Fibroblast of gingiva (primary cell): ENCODE results near the gene PRRT1.
"Not testable (repeated sequence)": the region's sequence is repeated elsewhere in the genome, so short reads cannot be mapped to it uniquely, and the experiment has no call there.

ENCODE experiments used
- DNase-seq: peaks from one replicate; pipeline ENCODE4 v3.0.0-alpha.2; 2011; ENCODE audit warnings: low read depth

Gene PRRT1

DNA sequence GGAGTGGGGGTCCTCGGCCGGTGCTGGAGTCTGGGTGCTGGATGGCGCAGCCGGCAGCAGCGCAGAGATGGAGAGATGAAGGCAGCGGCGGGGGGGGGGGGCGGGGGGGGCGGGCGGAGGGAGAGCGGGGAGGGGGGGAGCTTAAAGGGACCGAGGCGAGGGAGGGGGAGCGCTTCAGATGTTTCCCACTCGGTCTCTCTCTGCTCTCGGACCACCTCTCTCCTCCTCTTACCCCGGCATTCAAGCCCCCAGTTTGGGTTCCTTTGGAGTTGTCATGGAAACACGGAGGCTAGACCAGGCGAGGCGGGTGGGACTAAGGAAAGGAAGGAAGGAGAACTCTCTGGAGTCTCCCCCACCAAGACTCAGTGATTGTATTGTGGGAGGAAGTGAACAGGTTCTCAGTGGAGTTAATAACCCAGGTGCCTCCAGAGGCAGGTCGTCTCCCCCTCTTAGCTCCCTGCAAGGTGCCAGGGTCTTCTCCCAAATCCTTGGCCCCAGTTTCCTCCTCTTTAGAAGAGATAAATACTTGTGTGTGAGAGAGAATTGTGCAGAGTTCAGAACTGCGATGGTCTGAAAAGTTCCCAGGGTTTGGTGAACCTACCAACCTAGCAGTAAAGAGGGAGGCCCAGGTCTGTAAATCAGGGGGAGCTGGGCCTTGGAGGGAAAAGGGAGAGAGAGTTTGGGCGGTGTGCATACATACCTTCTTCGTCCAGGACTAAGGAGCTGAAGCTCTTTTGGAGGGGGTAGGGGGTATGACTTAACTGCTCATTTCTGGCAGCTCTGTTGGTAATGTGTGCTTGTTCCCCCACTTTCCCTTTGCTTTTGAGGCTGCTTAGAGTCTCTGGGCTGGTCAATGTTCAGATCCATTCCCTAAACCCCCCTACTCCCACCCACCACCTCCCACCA lies at the start of gene PRRT1:
Gene PRRT1 (minus strand): TSS at position 77 of the 906 bp plus-strand sequence. CDS start 112 bp downstream, outside the sequence.
- no peak for DNase-seq

DNA sequence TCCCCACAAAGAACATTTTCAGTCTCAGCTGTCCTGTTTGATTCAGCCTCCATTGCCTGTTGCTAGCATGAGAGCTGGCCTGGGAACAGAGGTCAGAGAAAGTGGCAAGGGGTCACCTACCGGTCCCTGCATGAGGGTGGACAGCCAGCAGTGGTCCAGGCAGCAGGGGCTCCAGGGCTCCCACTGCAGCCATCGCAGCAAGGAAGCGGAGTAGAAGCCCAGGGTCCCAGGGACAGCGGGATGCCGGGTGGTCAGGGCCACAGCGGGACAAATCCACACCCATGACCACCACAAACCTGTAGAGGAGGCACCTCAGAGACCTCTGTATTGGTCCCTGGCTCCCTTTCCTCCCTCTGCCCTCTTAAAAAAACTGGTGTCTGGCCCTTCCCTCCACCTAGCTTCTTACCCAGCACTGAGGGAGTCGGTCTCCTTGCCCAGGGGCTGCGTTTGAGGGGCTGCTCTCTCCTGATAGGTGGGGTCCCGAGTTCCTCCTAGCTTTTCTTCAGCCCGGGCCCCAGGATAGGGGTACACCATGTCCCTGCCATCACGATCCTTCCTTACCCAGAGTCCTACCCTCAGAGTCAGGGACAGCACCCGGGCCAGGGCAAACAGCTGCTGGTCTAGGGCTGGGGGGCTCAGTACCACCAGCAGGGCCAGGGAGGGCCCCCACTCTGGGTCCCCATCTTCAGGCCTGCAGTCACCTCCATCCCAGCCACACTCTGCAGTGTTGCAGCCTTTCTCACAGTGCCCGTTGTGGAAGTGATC lies 49.2 kb upstream of the PRRT1 start:
- no peak for DNase-seq

DNA sequence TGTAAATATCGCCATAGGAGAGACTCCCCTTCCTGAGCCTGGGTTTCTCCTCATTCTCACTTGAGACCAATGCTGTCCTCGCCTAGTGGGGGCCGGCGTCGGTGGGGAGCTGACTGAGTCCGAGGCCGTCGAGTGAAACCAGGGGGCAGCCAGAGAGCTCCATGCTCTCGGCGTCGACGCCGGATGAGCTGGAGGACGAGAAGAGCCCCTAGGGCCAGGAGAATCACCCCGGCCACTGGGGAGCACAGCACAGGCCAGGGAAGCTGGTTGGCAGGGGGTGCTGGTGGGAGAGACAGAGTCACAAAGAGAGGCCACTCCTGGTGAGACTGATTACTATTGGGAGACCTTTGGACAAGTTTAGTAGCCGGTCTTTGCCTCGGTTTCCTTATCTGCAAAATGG lies 47.1 kb upstream of the PRRT1 start:
- no peak for DNase-seq

DNA sequence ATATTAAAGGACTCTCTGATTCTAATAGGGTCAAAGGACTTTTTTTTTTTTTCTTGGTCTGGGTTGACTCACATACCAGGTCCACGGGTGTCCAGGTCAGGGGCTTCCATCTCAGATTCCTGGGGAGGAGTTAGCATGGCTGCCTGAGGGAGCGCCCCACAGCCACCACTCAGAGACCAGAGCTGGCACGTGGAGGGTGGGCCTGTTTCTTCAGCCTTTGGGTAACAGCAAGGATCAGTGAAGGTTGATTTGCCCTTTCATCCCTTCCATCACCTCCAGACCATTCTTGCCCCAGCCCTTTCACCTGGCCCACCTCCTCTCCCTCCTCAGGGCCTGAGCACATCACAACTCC lies 46.6 kb upstream of the PRRT1 start:
- no peak for DNase-seq

DNA sequence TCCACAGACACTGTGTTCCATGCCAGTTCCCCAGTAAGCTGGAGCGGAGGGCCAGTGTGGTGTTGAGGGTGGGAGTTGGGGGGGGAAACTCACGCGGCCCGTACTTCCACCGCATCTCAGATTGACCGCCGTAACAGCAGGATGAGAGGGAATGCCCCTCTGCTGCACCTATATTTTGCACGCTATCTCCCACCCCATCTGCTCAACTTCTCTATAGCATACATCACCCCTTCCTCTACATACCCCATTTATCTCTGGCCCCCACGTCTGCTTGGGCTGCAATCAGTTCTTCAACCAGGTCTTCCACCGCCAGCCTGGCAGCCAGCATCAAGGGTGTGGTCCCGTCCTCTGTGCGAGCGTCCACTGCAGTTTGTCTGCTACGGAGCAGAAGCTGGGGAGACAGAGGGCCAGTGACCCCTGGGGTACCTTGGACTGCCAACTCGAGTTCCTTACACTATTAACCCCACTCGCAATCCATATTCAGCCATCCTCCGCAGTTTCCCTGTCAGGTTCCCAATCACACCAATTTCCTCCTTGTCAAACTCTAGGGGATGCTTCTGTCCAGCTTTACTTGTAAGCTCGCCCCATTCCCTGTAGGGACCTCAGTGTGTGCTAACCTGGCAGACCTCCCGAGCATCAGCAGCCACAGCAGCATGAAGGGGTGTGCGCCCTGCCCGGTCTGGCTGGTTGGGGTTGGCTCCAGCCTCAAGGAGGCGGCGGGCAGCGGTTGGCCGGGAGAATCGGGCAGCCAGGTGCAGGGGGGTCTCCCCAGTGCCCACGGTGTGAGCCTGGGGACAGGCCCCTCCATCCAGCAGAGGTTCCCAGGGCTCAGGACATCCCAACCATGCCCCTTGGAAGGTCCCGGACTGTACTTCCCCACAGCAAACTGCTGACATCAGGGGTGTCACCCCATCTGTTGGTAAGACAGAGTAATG lies 45.2 kb upstream of the PRRT1 start:
- DNase-seq = no peak

DNA sequence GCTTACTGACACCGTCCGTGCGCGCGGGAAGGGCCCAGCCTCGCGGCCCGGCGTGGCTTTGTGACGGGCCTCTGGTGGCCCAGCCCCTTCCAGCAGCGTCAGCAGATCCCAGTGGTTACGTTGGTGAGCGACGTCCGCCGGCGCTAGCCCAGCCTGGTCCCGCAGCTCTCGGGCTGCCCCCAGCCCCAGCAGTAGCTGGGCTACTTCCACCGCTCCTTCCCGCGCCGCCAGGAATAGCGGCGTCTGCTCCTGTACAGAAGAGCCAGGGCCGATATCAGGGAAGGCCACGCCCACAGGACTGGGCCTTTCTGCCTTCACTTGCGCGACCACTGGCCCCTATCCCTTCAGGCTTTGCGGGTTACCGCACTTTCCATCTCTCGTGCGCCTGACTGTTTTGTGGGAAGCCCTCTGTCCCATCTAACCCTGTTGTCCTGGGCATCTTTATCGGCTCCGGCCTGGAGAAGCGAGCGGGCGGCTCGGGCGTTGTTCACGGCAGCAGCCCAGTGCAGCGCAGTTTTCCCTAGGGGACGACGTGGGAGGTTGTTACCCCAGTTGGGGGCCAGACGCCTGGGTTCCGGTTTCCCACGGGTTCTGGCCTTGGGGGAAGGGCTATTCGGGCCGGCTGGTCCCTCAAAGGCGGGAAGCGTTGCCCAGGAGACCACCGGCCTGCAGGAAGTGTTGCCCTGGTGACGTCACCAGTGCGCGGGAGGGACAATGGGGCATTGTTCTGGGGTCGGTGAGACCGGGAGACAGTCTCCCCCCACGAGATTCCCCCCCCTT lies 44.4 kb upstream of the PRRT1 start:
- peak; percentile 84 for DNase-seq

DNA sequence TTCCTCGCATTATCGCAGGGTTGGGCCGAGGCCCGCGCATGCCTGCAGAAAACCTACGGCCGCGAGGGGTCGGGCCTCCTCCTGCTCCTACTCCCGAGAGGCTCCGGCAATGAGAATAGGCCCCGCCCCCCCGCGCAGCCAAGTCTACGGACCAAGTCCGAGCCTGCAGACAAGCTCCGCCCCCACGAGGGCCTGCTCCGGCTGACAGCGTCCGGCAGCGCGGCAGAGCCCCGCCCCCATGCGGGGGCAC lies 43.8 kb upstream of the PRRT1 start:
- peak; percentile 100 for DNase-seq

DNA sequence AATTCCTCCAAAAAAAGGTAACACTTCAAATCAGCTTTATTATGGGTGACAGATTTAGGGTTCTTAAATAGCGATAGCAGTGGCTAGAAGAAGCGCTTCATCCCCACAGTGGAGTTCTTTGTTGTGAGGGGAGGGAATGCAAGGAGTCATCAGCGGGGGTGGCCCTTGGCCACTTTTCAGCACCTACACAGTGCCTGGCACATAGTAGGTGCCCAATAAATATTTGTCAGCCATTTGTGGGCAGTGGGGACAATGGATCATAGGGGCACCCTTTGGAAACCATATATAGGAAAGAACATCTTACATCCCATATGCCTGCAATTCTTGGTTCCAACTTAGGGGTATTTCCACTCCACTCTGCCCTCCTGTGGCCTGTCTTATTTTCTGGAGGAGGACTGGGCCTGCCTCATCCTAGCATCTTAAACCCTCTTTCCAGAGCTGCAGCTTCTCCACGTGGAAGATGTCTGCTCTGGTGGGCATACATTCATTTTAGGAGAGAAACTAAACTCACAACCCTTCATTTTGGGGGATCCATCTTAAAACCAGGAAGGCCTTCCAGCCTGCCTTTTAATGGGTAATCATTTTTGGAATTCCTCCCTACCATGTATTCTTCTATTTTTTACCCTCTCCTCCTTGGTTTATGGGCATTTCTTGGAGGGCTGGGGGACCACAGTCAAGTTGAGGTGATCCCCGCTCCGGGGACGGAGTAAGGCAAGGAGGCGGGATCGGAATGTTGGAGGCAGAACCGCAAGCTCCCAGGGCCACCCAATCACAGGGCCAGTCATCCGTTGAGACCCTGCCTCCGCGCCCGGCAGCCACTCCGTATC lies 43.3 kb upstream of the PRRT1 start:
- peak; percentile 48 for DNase-seq

DNA sequence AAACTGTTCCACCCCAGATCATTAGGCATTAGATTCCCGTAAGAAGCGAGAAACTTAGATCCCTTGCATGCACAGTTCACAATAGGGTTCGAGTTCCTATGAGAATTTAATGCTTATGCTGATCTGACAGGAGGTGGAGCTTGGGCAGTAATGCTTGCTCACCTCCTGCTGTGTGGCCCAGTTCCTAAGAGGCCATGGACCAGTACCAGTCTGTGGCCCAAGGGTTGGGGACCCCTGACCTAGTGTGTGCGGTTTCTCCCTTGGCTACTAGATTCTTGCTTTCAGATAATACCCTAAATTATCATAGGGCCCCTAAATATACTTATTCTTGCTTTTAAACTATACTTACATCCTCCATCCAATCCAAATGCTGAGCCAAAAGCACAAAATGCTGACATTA lies 42.6 kb upstream of the PRRT1 start:
- no peak for DNase-seq

DNA sequence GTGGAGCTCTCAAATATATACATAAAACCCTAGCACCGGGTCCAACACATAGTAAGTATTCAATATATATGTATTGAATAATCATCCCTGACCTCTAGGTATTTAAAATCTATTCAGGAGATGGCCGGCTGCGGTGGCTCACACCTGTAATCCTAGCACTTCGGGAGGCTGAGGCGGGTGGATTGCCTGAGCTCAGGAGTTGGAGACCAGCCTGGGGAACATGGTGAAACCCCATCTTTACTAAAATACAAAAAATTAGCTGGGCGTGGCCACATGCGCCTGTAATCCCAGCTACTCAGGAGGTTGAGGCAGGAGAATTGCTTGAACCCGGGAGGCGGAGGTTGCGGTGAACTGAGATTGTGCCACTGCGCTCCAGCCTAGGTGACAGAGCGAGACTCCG lies 41.4 kb upstream of the PRRT1 start:
- not testable (repeated sequence) for DNase-seq

DNA sequence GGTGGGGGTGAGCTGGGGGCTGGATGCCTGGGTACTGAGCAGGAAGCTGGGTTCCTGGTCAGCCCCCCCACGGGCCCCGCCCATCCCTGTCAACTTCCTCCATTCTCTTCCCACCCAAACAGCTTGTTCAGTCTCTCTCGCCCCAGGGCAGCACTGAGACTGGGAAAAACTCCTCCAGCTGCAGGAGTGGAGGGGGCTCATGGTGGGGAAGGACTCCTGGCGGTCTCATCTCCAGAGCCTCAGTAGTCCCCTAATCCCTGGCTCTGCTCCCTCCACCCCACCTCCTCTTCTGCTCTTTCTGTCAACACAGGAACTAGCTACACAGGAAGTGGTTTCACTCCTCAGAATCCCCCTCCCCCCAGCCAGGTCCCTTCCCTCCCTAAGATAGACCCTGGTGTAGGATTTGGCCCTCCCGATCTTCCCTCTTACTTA lies 40.9 kb upstream of the PRRT1 start, which contains the start of gene GPSM3:
Gene GPSM3 (minus strand): TSS at position 36 of the 432 bp plus-strand sequence. CDS start 130 bp downstream, outside the sequence.
- no peak for DNase-seq

DNA sequence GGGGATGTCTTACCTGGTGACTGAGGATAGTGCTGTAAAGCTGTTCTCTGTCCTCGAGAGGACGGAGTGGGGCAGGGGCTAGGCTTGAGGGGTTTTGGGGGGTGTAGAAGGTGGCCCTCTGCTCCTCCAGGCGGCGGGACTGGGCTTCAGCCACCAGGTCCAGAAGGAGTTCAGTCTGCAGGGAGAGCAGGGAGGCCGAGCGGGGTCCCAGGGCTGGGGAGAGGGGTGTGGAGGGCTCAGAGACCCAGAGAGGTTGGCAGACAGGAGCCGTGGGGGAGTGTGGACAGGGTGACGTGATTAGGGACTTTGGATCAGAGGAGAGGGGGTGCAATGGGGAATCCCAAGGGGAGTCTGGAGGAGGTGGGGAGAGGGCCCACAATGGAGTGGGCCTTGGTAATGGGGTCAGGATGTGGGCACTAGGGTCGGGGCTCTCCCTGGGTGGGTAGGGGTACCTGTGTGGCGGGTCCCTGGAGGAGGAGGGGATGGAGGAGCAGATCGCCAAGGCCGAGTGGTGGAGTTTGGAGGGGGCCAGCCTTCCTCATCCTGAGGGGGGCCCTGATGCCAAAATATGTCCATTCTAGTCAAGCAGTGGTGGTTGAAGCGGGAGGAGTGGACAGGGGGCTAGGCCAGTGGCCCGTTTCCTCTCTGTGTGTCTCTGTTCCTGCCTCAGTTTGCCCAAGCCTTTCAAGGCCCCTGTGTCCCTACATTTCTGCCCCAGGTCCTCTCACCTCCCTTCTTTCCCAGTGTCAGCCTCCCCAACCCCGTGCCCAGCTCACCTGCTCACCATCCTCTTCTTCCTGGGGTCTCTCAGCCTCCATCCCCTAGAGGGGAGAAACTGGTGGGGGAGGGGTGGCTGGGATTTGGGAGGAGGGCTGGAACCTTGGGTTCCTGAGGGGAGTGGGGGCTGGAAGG lies 40.2 kb upstream of the PRRT1 start:
- no peak for DNase-seq

DNA sequence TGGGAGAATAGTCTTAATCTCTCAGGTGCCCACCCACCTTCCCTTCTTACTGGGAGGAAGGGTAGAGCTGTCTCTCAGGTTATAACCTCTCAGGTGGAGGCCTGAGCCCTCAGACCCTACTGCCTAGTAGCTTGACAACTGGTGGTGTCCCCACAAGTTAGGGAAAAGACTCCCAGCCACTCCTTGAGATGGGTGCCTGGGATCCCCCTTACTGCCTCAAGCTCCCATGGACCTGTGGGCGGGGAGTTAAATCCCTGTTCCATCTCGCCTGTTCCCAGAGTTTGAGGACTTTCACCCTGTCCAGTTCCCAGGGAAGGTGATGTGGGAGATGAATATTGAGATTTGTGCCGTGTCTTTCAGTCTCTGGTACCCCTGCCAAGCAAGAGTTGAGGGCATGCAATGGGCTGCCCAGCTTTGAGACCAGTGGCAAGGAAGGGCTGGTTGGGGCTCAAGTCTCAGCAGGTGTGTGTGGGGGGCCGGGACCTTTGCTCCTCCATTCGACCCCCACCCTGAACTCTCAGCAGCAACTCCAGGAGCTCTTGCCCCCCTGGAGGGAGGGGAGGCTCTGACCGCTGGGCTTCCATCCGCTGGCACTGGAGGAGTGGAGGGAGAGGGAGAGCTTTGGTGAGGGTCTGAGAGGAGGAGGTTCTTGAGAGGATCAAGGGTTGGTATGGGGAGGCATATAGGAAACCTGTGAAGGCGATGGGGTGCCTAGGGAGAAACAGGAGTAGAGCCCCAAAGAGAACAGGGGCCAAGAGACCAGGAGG lies 39.4 kb upstream of the PRRT1 start:
- DNase-seq = no peak

DNA sequence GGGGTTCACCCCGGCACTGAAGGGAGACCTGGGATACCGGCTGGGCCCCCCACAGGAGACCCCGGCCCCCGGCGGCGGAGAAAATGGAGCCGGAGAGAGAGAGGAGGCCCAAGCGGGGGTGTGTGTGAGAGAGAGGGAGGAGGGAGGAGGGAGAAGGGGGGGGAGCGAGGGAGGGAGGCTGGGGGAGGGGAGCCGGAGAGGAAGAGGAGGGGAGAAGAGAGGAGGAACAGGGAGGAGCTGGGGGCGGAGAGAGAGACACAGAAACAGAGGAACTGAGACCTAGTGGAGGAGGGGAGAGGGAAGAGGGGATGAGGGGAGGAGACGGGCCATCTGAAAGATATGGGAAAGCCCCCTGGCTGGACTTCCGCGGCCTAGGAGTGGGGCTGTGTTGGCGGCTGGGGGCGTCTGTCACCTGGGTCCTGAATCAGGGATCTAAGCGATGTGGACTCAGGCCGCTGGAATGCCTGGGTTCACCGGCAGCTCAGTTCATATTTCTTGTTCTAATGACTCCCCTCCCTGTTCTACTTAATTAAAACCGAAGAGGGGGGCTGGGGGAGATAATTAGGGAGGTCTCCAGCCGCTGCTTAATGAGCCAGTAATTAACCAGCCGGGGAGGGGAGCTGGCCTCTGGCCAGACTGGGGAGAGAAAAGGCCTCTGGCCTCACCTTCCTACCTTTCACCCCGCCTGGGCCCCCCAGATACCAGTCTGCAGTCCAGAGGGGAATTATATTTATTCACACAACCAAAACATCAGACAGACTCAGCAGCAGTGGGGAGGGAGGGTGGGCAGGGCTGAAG lies 38.5 kb upstream of the PRRT1 start, which contains the start of gene PBX2:
Gene PBX2 (minus strand): TSS at position 149 of the 798 bp plus-strand sequence. CDS start 287 bp downstream, outside the sequence.
- DNase-seq = peak; percentile 94

DNA sequence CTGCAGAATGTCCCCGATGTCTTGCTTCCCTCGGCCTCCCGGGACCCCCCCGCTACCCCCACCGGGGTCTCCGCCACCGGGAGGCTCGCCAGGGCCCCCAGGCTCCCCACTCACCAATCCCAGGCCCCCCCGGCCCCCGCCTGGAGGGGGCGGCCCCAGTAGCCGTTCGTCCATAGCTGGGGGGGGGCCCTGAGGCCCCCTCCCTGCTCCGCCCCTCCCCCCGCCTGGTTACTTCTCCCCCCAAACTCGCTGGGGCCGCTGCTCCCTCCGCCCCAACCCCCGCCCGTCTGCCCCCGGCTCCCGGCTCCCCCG lies 38.0 kb upstream of the PRRT1 start:
- DNase-seq = no peak

DNA sequence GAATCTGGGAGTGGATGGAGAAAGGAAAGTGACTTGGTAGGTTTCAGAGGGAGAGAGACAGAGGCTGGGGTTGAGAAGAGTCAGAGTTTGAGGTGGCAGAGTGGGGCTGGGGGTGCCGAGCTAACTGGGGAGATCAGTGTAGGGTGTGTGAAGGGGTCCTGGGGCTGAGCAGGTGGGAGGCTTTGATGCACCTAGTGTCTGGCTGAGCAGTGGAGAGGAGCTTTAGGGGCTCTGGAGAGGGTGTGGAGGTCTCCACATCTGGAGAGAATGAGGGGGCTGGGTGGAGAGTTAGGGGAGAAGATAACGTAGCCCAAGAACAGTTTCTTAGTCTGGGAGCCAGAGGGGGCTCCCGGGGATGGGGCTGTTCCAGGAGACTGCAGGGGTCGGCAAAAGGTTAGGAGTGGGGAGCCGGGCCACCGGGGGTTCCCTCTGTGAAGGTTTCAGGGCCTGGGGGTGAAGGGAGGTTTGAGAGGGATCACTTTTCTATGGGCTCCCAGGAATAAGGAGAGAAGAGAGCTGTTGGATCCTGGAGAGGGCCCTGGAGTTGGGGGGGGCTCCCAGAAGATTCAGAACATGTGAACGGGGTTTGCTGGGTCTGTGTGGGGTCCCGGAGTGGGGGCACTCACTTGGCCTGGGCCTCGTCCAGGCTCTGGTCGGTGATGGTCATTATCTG lies 37.5 kb upstream of the PRRT1 start:
- no peak for DNase-seq

DNA sequence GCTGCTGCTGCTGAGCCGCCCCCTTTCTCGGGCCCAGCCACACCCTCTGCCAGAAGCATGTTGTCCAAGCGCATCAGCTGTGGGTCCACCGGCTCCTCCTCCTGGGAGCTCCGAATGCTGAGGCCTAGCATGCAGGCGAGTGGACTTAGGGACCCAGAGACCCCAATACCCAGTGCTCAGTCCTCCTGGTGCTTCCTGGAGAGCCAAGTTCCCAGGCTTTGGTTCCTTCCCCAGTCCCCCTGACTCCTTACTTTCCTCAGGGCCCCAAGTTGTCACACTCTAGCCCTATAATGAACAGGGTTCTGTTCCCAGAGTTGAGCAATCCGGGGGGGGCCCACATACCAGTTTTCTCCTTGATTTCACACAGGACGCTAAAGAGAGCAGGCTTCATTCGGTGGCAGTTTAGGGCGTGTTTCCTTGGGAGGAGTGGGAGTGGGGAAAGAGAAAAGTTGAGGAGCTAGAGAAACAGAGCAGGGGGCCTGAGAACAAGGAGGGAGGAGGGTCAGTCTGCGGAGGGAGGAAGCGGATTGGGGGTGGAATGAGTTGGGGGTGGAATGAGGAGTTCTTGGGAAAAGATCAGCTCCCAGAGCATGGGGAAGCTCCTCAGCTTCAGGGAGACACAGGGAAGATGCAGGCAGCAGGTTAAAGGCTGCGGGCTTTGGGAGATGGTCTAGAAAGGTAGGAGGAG lies 36.8 kb upstream of the PRRT1 start:
- DNase-seq = peak; percentile 32
